Measurements from ENCODE around the gene CD163. TPM values are rescaled to one million over a fixed set of nuclear protein-coding genes. Genes with fewer than 3 reads are reported as not detected.

Gene CD163
- polyA plus RNA-seq, 1 of the 3 experiments (the other 2 are of a cell fraction) = 0.03 TPM

DNA sequence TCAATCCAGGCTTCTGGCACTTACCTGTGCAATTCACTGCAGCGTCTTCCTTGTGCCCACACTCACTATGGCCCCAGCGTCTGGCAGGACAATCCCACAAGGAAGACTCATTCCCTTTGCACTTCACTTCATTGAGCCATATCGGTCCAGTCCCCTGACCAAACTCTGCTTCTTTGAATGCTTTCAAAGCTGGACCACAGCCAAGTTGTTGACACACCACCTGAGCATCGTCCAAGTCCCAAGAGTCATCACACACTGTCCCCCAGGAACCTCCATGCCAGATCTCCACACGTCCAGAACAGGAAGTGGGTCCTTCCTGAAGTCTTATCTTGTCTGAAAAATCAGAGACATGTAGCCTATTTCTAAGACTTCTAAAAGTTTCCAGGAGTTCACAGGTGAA lies 20.2 kb downstream of the CD163 start:
- H3K4me3 ChIP-seq (ENCODE audit: low read depth in 2 of 2, low read length in 1 of 2) = no peak overlapping the region
- 4% methylated on average over 5 of the region's 5 CpGs for WGBS (ENCODE audit: low lambda C conversion rate)
- no peak overlapping the region for H3K27ac ChIP-seq (ENCODE audit: low read depth in 2 of 2, low read length in 1 of 2)
- TF ChIP-seq RCOR1 (IDR thresholded peaks at IDR 0.05; ENCODE audit: low read length) = no peak
- TF ChIP-seq, protein P1, sequence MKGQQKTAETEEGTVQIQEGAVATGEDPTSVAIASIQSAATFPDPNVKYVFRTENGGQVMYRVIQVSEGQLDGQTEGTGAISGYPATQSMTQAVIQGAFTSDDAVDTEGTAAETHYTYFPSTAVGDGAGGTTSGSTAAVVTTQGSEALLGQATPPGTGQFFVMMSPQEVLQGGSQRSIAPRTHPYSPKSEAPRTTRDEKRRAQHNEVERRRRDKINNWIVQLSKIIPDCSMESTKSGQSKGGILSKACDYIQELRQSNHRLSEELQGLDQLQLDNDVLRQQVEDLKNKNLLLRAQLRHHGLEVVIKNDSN (IDR thresholded peaks at IDR 0.05; ENCODE audit: borderline replicate concordance, low read depth) = no peak
- no peak for TF ChIP-seq GATA2 (CRISPR knock-in tag; IDR thresholded peaks at IDR 0.05)
- no peak for TF ChIP-seq NRF1 (IDR thresholded peaks at IDR 0.05; ENCODE audit: low read depth, low read length)
- TF ChIP-seq FOXJ3 (CRISPR knock-in tag; IDR thresholded peaks at IDR 0.05) = no peak
- TF ChIP-seq EP300 (IDR thresholded peaks at IDR 0.05; ENCODE audit: borderline replicate concordance in 1 of 2, low read depth in 1 of 2, low read length in 1 of 2) = no peak
- no peaks in the 10 kb centered on the region for H3K79me2 ChIP-seq (ENCODE audit: insufficient read depth)
- no peak for DNase-seq
- no peaks in the 10 kb centered on the region for H3F3A ChIP-seq (replicated peaks; ENCODE audit: insufficient read depth)
- no peaks in the 10 kb centered on the region; a peak in 2 of 4 replicates for H3K4me1 ChIP-seq (ENCODE audit: control insufficient read depth in 1 of 2, insufficient read depth in 2 of 2, low read depth in 1 of 2, low read length in 1 of 2)
- no peaks in the 10 kb centered on the region for H3K36me3 ChIP-seq (replicated peaks in 1 of 2; ENCODE audit: control insufficient read depth in 1 of 2, insufficient read depth in 2 of 2, low read length in 1 of 2)
- H3K9ac ChIP-seq = no peak overlapping the region
- H3K4me2 ChIP-seq = no peak overlapping the region
- H2AFZ ChIP-seq (ENCODE audit: low read depth) = no peak overlapping the region
- no peaks in the 10 kb centered on the region for H4K20me1 ChIP-seq (ENCODE audit: insufficient read depth)
- ChIA-PET POLR2A (no interaction called here), CTCF (no interaction called here)
- H3K9me2 ChIP-seq = no peaks in the 10 kb centered on the region
- no peaks in the 10 kb centered on the region; the same call in 1 of the 2 replicates for H3K27me3 ChIP-seq (ENCODE audit: insufficient read depth)
- H3K9me3 ChIP-seq = no peaks in the 10 kb centered on the region

DNA sequence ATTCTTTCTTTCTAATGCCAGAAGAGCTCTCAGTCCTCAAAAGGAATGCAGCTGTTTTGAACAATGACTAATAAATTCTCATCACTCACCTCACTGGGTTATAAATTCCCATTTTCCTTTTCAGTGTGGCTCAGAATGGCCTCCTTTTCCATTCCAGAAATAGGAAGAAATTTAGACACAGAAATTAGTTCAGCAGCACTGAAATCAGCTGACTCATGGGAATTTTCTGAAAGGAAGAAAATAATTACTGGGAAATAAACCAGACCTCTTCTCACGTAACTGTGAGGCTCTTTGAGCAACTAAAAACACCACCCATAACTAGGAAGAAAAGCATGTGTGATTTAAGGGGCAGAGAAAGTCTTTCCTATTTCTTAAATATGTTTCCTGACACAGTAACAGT lies 23.8 kb downstream of the CD163 start:
- H3K27ac ChIP-seq (ENCODE audit: low read depth in 2 of 2, low read length in 1 of 2) = no peak overlapping the region
- CTCF ChIA-PET = no interaction called here

DNA sequence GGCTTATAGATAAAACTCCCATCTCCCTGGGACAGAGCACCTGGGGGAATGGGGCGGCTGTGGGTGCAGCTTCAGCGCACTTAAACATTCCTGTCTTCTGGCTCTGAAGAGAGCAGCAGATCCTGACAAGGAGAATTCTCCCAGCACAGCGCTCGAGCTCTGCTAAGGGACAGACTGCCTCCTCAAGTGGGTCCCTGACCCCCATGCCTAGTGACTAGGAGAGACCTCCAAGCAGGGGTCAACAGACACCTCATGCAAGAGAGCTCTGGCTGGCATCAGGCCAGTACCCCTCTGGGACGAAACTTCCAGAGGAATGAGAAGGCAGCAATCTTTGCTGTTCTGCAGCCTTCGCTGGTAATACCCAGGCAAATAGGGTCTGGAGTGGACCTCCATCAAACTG lies 31.5 kb downstream of the CD163 start:
- Histone ChIP-seq H3K9me2 (no peaks in the 10 kb centered on the region; the same call in 1 of the 2 replicates), H3F3A (replicated peaks; ENCODE audit: insufficient read depth) (no peaks in the 10 kb centered on the region), H3K4me3 (ENCODE audit: low read depth in 2 of 2, low read length in 1 of 2) (no peak overlapping the region), H3K9ac (no peak overlapping the region), H2AFZ (ENCODE audit: low read depth) (no peak overlapping the region), H3K9me3 (no peaks in the 10 kb centered on the region), H3K36me3 (replicated peaks in 1 of 2; ENCODE audit: control insufficient read depth in 1 of 2, insufficient read depth in 2 of 2, low read length in 1 of 2) (no peaks in the 10 kb centered on the region), H3K27ac (ENCODE audit: low read depth in 2 of 2, low read length in 1 of 2) (no peak overlapping the region), H3K79me2 (ENCODE audit: insufficient read depth) (no peaks in the 10 kb centered on the region), H3K27me3 (ENCODE audit: insufficient read depth) (no peaks in the 10 kb centered on the region; the same call in 1 of the 2 replicates), H3K4me2 (peak overlapping the region; percentile 47; the same call in 1 of the 2 replicates), H4K20me1 (ENCODE audit: insufficient read depth) (no peaks in the 10 kb centered on the region), H3K4me1 (ENCODE audit: control insufficient read depth in 1 of 2, insufficient read depth in 2 of 2, low read depth in 1 of 2, low read length in 1 of 2) (no peaks in the 10 kb centered on the region)
- 0% methylated on average over 4 of the region's 6 CpGs for WGBS (ENCODE audit: low lambda C conversion rate)
- ChIA-PET POLR2A (no interaction called here), CTCF (interaction anchor here (0.6 to 1.0 kb wide), 3 partner anchors 12 to 327 kb away, joined by 3 to 4 read pairs (median 3); no protein-coding TSS in a partner anchor)
- TF ChIP-seq RFX5 (IDR thresholded peaks at IDR 0.05; ENCODE audit: low read length) (no peak), GABPA (IDR thresholded peaks at IDR 0.05; ENCODE audit: low read depth) (no peak)
- no peak for DNase-seq

More for the DNA sequence above, 23.8 kb downstream of the CD163 start:
- Histone ChIP-seq H3F3A (replicated peaks; ENCODE audit: insufficient read depth) (no peaks in the 10 kb centered on the region), H3K9me3 (no peaks in the 10 kb centered on the region), H3K9me2 (no peaks in the 10 kb centered on the region), H3K79me2 (ENCODE audit: insufficient read depth) (no peaks in the 10 kb centered on the region), H3K27me3 (ENCODE audit: insufficient read depth) (no peaks in the 10 kb centered on the region; the same call in 1 of the 2 replicates), H3K9ac (no peak overlapping the region), H3K4me1 (ENCODE audit: control insufficient read depth in 1 of 2, insufficient read depth in 2 of 2, low read depth in 1 of 2, low read length in 1 of 2) (no peaks in the 10 kb centered on the region; a peak in 1 of 4 replicates), H4K20me1 (ENCODE audit: insufficient read depth) (no peaks in the 10 kb centered on the region), H2AFZ (ENCODE audit: low read depth) (no peak overlapping the region), H3K4me2 (no peak overlapping the region), H3K36me3 (replicated peaks in 1 of 2; ENCODE audit: control insufficient read depth in 1 of 2, insufficient read depth in 2 of 2, low read length in 1 of 2) (no peaks in the 10 kb centered on the region), H3K4me3 (ENCODE audit: low read depth in 2 of 2, low read length in 1 of 2) (no peak overlapping the region)
- TF ChIP-seq CHD2 (IDR thresholded peaks at IDR 0.05; ENCODE audit: low read length, partially characterized antibody) = no peak
- no peak for TF ChIP-seq FOSL2 (IDR thresholded peaks at IDR 0.05; ENCODE audit: borderline replicate concordance, low read depth)
- no peak for TF ChIP-seq SMC3 (IDR thresholded peaks at IDR 0.05; ENCODE audit: low read depth, low read length)
- 11% methylated on average over 1 of the region's 1 CpG for WGBS (ENCODE audit: low lambda C conversion rate)
- DNase-seq = no peak
- POLR2A ChIA-PET = no interaction called here

Data from SK-N-SH (cell line).